Retinal pigment epithelial cell (primary cell): ENCODE results near the gene CTSF.
"Not testable (repeated sequence)": the region's sequence is repeated elsewhere in the genome, so short reads cannot be mapped to it uniquely, and the experiment has no call there.

Source experiments
- DNase-seq: peaks from one replicate; pipeline ENCODE4 v3.0.0-alpha.2; 2010; ENCODE audit warnings: low read depth
- H3K4me3 ChIP-seq: 2 replicates; pipeline ENCODE4 v1.5.1; 2011; ENCODE audit warnings: mild to moderate bottlenecking, low read length, control low read depth, moderate library complexity
- CTCF ChIP-seq: conservative IDR thresholded peaks from 2 replicates; pipeline ENCODE4 v1.5.1; 2011; ENCODE audit warnings: low read depth, low read length, control low read depth, inconsistent platforms

The CTSF gene

GRCh38 chr11:66547662-66548009 lies 20.8 kb downstream of the CTSF start:
- no peak for DNase-seq
- TF ChIP-seq CTCF: no peak
- H3K4me3 ChIP-seq: no peak overlapping the region

DNA sequence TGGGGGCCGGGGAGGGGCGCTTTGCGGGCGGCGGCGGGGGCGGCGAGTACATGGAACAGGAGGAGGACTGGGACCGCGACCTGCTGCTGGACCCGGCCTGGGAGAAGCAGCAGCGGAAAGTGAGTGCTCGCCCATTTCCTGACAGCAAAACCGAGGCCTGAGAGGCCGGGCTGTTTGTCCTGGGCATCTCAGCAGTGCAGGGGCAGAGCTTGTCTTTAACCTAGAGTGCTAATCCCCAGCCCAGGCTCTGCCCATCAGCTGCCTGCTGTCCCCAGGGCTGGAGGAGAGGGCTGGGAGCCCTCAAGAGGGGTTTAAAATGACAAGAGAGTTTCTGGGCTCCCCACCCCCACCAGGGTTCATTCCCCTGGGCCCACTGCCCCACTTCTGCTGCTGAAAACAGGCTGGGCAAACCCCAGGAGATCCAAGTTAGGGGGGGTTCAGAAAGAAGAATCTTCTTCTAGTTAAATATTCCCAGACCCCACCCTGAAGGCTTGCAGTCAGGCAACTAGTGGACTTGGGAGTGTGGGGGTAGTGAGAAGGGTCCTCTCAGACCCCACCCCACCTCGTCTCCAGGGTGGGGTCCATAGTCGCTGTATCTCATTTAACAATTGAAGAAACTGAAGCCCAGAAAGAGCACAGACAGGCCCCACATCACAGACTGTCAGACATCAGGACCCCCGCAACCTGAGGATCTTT lies 21.3 kb downstream of the CTSF start:
- no peak for DNase-seq
- H3K4me3 ChIP-seq: no peak overlapping the region
- TF ChIP-seq CTCF: no peak

DNA sequence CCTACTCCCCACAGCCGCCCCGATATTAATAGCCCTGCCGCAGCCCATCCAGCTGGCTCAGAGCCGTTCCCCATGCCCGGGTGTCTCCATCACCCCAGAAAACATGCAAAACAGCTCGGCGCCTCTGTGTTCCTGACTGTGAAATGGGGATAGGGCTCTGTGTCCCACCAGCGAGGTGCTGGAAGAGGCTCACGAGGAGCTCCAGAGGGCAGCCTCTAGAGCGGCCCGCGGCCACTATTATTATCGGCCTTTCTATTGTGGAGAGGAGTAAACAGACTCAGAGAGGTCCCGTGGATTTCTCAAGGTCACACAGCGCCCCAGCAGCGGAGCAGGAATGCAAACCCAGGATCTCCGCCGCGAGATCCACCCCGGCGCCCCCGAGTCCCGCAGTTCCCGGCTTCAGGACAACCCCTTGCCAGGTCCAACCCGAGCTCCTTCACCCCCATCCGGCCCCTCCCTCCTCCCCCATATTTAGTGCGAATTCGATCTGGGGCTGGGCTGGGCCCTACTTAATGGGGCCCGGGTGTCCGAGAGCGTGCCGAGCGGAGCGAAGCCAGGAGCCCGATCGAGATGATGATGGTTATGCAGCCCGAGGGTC lies 21.9 kb downstream of the CTSF start, which contains the start of gene ACTN3:
TSS of gene ACTN3 (plus strand) at position 536 of the 598 bp plus-strand sequence. CDS start at position 571, 35 bp downstream.
- H3K4me3 ChIP-seq: peak within 1 kb of the TSS; percentile 62
- no peak for DNase-seq
- TF ChIP-seq CTCF: no peak

DNA sequence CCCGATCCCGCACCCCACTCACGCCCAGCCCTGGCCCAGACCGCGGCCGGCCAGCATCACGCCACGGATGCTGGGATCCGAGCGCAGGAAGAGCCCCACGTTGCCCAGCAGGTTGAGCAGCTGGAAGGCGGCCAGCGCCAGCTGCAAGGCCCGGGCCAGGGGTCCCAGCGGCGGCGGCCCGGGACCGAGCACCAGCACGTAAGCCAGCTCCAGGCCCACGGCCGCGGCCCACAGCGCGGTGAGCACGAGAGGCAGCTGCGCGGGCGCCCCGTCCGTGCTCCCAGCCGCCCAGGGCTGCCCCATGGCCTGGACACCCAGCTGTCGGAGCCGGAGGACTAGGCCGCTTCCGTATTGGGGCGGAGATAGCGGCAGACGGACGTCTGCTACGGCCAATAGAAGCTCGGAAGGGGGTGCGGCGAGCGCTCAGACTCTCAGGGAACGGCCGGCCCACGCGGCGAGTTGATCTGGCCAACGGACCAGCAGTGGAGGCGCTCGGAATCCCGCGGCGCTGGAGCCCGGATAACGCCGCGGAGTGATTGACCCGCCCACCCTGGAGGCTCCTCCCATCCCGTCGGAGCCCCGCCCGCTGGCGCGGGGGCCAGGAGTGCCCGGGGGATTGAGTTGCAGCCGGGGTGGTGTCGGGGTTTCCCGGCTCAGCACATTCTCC lies 22.6 kb downstream of the CTSF start, which contains the start of gene ZDHHC24:
TSS of gene ZDHHC24 (minus strand) at position 348 of the 667 bp plus-strand sequence. CDS start at position 303, 45 bp downstream.
- DNase-seq: peak; percentile 80
- peak within 1 kb of the TSS; percentile 62 for H3K4me3 ChIP-seq

DNA sequence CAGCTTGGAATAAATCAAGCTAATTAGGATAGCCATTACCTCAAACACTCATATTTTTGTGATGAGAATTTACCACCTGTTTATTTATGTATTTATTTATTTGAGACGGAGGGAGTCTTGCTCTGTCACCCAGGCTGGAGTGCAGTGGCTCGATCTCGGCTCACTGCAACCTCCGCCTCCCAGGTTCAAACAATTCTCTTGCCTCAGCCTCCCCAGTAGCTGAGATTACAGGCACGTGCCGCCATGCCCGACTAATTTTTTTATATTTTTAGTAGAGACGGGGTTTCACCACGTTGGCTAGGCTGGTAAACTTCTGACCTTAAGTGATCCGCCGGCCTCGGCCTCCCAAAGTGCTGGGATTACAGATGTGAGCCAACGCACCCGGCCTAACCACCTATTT lies 23.5 kb downstream of the CTSF start:
- DNase-seq: not testable (repeated sequence)
- peak overlapping the region; percentile 62 for H3K4me3 ChIP-seq

More for the DNA sequence above, 22.6 kb downstream of the CTSF start, which contains the start of gene ZDHHC24:
- TF ChIP-seq CTCF: no peak

GRCh38 chr11:66543263-66544107 lies 24.9 kb downstream of the CTSF start:
- peak; percentile 13 for DNase-seq
- H3K4me3 ChIP-seq: peak overlapping the region; percentile 7
- TF ChIP-seq CTCF: peak; percentile 73

DNA sequence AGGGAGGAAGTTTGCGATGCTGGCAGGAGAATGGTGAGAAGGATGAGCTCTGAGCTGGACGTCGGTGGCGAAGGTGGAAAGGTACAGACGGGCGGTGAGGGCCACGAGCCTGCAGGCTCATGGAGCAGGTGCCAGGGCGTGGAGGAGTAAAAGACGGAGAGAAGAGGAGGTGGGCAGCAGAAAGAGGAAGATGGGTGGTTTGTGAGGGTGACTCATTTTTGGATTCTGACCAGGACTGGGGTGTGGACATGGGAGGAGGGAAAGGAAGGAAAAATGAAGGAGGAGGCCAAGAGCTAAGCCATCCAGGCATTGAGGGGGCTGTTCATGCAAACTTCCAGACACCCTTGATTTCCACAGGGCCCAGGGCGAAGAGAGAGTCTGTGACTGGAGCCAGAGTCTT lies 26.0 kb downstream of the CTSF start:
- DNase-seq: no peak
- no peak overlapping the region for H3K4me3 ChIP-seq
- no peak for TF ChIP-seq CTCF
